KG1 (cell line): Measurements from ENCODE around the gene ARL17A.
"Not testable (repeated sequence)": the region's sequence is repeated elsewhere in the genome, so short reads cannot be mapped to it uniquely, and the experiment has no call there.

Source experiments
- DNase-seq: peaks from one replicate; lab custom pipeline; 2025; lab: John Stamatoyannopoulos, UW

Gene ARL17A

GRCh38 chr17:46548607-46549006 lies 30.9 kb downstream of the ARL17A start:
- not testable (repeated sequence) for DNase-seq

- not testable (repeated sequence) for DNase-seq
These were observed 44.8 kb downstream of the ARL17A start for GRCh38 chr17:46534716-46535115.

- DNase-seq, result not testable (repeated sequence)
These were observed 67.3 kb downstream of the ARL17A start, which contains the start of gene LRRC37A2 for GRCh38 chr17:46512168-46512567. Gene LRRC37A2 (plus strand): TSS chr17:46512468. CDS start chr17:46512713, 245 bp downstream.

GRCh38 chr17:46505896-46506295 lies 73.6 kb downstream of the ARL17A start:
- DNase-seq, result not testable (repeated sequence)

- not testable (repeated sequence) for DNase-seq
These were observed 79.9 kb downstream of the ARL17A start for GRCh38 chr17:46499437-46500139.

- not testable (repeated sequence) for DNase-seq
These were observed 87.5 kb downstream of the ARL17A start for GRCh38 chr17:46492021-46492420.

GRCh38 chr17:46481310-46481709 lies 98.2 kb downstream of the ARL17A start:
- not testable (repeated sequence) for DNase-seq

- DNase-seq, result not testable (repeated sequence)
These were observed 100.7 kb downstream of the ARL17A start for GRCh38 chr17:46478823-46479222.

- DNase-seq, result not testable (repeated sequence)
These were observed 103.9 kb downstream of the ARL17A start for GRCh38 chr17:46475583-46475982.

GRCh38 chr17:46474489-46474888 lies 105.0 kb downstream of the ARL17A start:
- not testable (repeated sequence) for DNase-seq

- not testable (repeated sequence) for DNase-seq
These were observed 111.9 kb downstream of the ARL17A start for GRCh38 chr17:46467618-46468017.
